ENCODE measurements around the gene DHX32. TPM values are rescaled to one million over a fixed set of nuclear protein-coding genes. Genes with fewer than 3 reads are reported as not detected.

Gene DHX32
- total and polyA plus RNA-seq, 2 donors (not counting 1 experiment from before 2014, with no cell fraction given) = 5.2 to 12.4 TPM

GRCh38 chr10:125824736-125825135 is 56.4 kb downstream of the DHX32 start:
- ATAC-seq (ENCODE audit: low read depth) (no peak), DNase-seq (no peak)
- Histone ChIP-seq H3K4me3 (ENCODE audit: control extremely low read depth in 1 of 5, extremely low read depth in 1 of 5, insufficient read depth in 1 of 5, low read depth in 2 of 5, low read length in 4 of 5) (peak overlapping the region in 1 of 5 experiments; percentile 88), H3K4me2 (replicated peaks; ENCODE audit: low read depth, low read length, poor library complexity, severe bottlenecking) (peak overlapping the region; percentile 96), H2AFZ (ENCODE audit: insufficient read depth, low read depth, low read length, poor library complexity, severe bottlenecking) (no peak overlapping the region), H4K20me1 (ENCODE audit: control insufficient read depth, insufficient read depth, low read length, poor library complexity, severe bottlenecking) (peaks cover 21% of the 10 kb centered on the region), H3K79me2 (ENCODE audit: control insufficient read depth, insufficient read depth, low read length) (peaks cover 50% of the 10 kb centered on the region), H3K36me3 (replicated peaks in 1 of 2; ENCODE audit: control extremely low read depth in 1 of 2, control insufficient read depth in 1 of 2, extremely low read depth in 1 of 2, insufficient read depth in 2 of 2, low read length in 1 of 2) (peaks cover 1 to 32% of the 10 kb centered on the region in 2 experiments), H3K9me3 (ENCODE audit: control extremely low read depth in 1 of 3, control insufficient read depth in 2 of 3, insufficient read depth in 1 of 3, low read length in 2 of 3) (no peaks in the 10 kb centered on the region), H3K4me1 (ENCODE audit: control insufficient read depth in 2 of 2, insufficient read depth in 2 of 2, low read length in 2 of 2) (peaks cover 20 to 31% of the 10 kb centered on the region in 2 donors), H3K27me3 (replicated peaks in 1 of 4; ENCODE audit: control extremely low read depth in 1 of 4, control insufficient read depth in 3 of 4, insufficient read depth in 4 of 4, low read length in 3 of 4) (no peaks in the 10 kb centered on the region), H3K27ac (ENCODE audit: low read length in 2 of 2) (peak overlapping the region in 1 of 2 donors; percentile 95), H3K9ac (ENCODE audit: low read length) (peak overlapping the region; percentile 93)
- no peak overlapping the region for H3K27ac Mint-ChIP-seq
- 100% methylated on average over 1 of the region's 1 CpG for WGBS (ENCODE audit: insufficient coverage)
- H3K9me3 Mint-ChIP-seq (ENCODE audit: insufficient read depth) = no peaks in the 10 kb centered on the region
- H3K27me3 Mint-ChIP-seq = no peaks in the 10 kb centered on the region
- intact Hi-C loops (cut with micrococcal nuclease) = no loop called here
- peaks cover 32% of the 10 kb centered on the region for H3K4me1 Mint-ChIP-seq
- TF ChIP-seq EZH2 (IDR thresholded peaks at IDR 0.05; ENCODE audit: borderline replicate concordance, insufficient read depth, low read depth, low read length, poor library complexity, severe bottlenecking) = no peak
- TF ChIP-seq, protein P1, sequence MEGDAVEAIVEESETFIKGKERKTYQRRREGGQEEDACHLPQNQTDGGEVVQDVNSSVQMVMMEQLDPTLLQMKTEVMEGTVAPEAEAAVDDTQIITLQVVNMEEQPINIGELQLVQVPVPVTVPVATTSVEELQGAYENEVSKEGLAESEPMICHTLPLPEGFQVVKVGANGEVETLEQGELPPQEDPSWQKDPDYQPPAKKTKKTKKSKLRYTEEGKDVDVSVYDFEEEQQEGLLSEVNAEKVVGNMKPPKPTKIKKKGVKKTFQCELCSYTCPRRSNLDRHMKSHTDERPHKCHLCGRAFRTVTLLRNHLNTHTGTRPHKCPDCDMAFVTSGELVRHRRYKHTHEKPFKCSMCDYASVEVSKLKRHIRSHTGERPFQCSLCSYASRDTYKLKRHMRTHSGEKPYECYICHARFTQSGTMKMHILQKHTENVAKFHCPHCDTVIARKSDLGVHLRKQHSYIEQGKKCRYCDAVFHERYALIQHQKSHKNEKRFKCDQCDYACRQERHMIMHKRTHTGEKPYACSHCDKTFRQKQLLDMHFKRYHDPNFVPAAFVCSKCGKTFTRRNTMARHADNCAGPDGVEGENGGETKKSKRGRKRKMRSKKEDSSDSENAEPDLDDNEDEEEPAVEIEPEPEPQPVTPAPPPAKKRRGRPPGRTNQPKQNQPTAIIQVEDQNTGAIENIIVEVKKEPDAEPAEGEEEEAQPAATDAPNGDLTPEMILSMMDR (IDR thresholded peaks at IDR 0.05) = no peak
- ChIA-PET POLR2A (no interaction called here), CTCF (no interaction called here)
- H3K4me3 Mint-ChIP-seq = no peak overlapping the region

GRCh38 chr10:125823663-125824251 is 57.3 kb downstream of the DHX32 start:
- H3K79me2 ChIP-seq (ENCODE audit: control insufficient read depth, insufficient read depth, low read length) = peaks cover 50% of the 10 kb centered on the region
- TF ChIP-seq, protein P1 (IDR thresholded peaks at IDR 0.05) = no peak
- TF ChIP-seq EZH2 (IDR thresholded peaks at IDR 0.05; ENCODE audit: borderline replicate concordance, insufficient read depth, low read depth, low read length, poor library complexity, severe bottlenecking) = no peak
- peak overlapping the region; percentile 93 for H3K9ac ChIP-seq (ENCODE audit: low read length)
- intact Hi-C loops (cut with micrococcal nuclease) = loop anchor here (1.0 to 2.0 kb wide), 3 partner anchors 73 to 219 kb away; partner anchors contain the start of genes EDRF1 and FANK1
- POLR2A ChIA-PET = interaction anchor here (0.7 to 1.2 kb wide), 3 partner anchors 40 to 111 kb away, joined by 3 to 6 read pairs (median 3); partner anchors contain the start of gene EDRF1
- no peaks in the 10 kb centered on the region for H3K27me3 Mint-ChIP-seq
- H3K9me3 ChIP-seq (ENCODE audit: control extremely low read depth in 1 of 3, control insufficient read depth in 2 of 3, insufficient read depth in 1 of 3, low read length in 2 of 3) = no peaks in the 10 kb centered on the region
- peaks cover 32% of the 10 kb centered on the region for H3K4me1 Mint-ChIP-seq
- H3K9me3 Mint-ChIP-seq (ENCODE audit: insufficient read depth) = no peaks in the 10 kb centered on the region
- peaks cover 20 to 31% of the 10 kb centered on the region in 2 donors for H3K4me1 ChIP-seq (ENCODE audit: control insufficient read depth in 2 of 2, insufficient read depth in 2 of 2, low read length in 2 of 2)
- H4K20me1 ChIP-seq (ENCODE audit: control insufficient read depth, insufficient read depth, low read length, poor library complexity, severe bottlenecking) = peaks cover 21% of the 10 kb centered on the region
- CTCF ChIA-PET = interaction anchor here (0.6 kb wide), 1 partner anchor 11 kb away, joined by 3 read pairs; no protein-coding TSS in a partner anchor
- peak overlapping the region; percentile 96 for H3K4me2 ChIP-seq (replicated peaks; ENCODE audit: low read depth, low read length, poor library complexity, severe bottlenecking)
- DNase-seq = no peak
- peaks cover 1 to 22% of the 10 kb centered on the region in 2 experiments for H3K36me3 ChIP-seq (replicated peaks in 1 of 2; ENCODE audit: control extremely low read depth in 1 of 2, control insufficient read depth in 1 of 2, extremely low read depth in 1 of 2, insufficient read depth in 2 of 2, low read length in 1 of 2)
- H3K27me3 ChIP-seq (replicated peaks in 1 of 4; ENCODE audit: control extremely low read depth in 1 of 4, control insufficient read depth in 3 of 4, insufficient read depth in 4 of 4, low read length in 3 of 4) = no peaks in the 10 kb centered on the region
- under 1% methylated on average over 17 of the region's 20 CpGs for WGBS (ENCODE audit: insufficient coverage)
- H3K4me3 Mint-ChIP-seq = no peak overlapping the region
- no peak for ATAC-seq (ENCODE audit: low read depth)
- peak overlapping the region; percentile 89 for H2AFZ ChIP-seq (ENCODE audit: insufficient read depth, low read depth, low read length, poor library complexity, severe bottlenecking)
- H3K27ac ChIP-seq (ENCODE audit: low read length in 2 of 2) = peak overlapping the region; percentile 95
- H3K27ac Mint-ChIP-seq = no peak overlapping the region
- H3K4me3 ChIP-seq (ENCODE audit: control extremely low read depth in 1 of 5, extremely low read depth in 1 of 5, insufficient read depth in 1 of 5, low read depth in 2 of 5, low read length in 4 of 5) = peak overlapping the region; percentile 79 to 97 (median 88)
